PC-3 (cell line): ENCODE data around the gene STXBP6. TPM values are rescaled to one million over a fixed set of nuclear protein-coding genes. Genes with fewer than 3 reads are reported as not detected.

Experiments used
- ATAC-seq: fragments of 200-7000 bp; cut with Tn5 transposase; 2 replicates; pipeline ENCODE4 v1.9.1; 2020; ENCODE audit warnings: mild to moderate bottlenecking, moderate library complexity
- BruUV-seq: library from RNA; stranded (reverse); fragments of 400-500 nt; replicated peaks from 2 replicates; lab custom pipeline; 2021; lab: Mats Ljungman, UMichigan
- CTCF ChIA-PET: fragments of 300-600 bp; sonication (Branson Sonifier 250); formaldehyde crosslinking; loops from one replicate; lab custom pipeline; 2022; ENCODE audit warnings: antibody characterized with exemption; lab: Charles Lee
- POLR2A ChIA-PET: fragments of 300-600 bp; sonication (Branson Sonifier 250); formaldehyde crosslinking; loops from one replicate; lab custom pipeline; 2022; ENCODE audit warnings: antibody characterized with exemption; ENCODE audit not compliant: unreplicated experiment; lab: Charles Lee
- DNase-seq: peaks from one replicate; pipeline ENCODE4 v3.0.0-alpha.2; 2015
- H2AFZ ChIP-seq: fragments of 300-600 bp; sonication (generic); 2 replicates; pipeline ENCODE4 v1.6.0; 2016; ENCODE audit warnings: antibody characterized with exemption, low read length
- H3F3A ChIP-seq: fragments of 300-600 bp; sonication (generic); one replicate; pipeline ENCODE4 v1.6.0; 2017; ENCODE audit warnings: antibody characterized with exemption, low read length, control low read depth, mild to moderate bottlenecking; ENCODE audit not compliant: unreplicated experiment
- H3K27ac ChIP-seq: fragments of 300-600 bp; sonication (generic); 2 replicates; pipeline ENCODE4 v1.5.1; 2016; ENCODE audit warnings: mild to moderate bottlenecking, low read length
- H3K27me3 ChIP-seq: fragments of 300-600 bp; sonication (generic); 2 replicates; pipeline ENCODE4 v1.6.1; 2016; ENCODE audit warnings: low read length, mixed read lengths
- H3K36me3 ChIP-seq: fragments of 300-600 bp; sonication (generic); 2 replicates; pipeline ENCODE4 v1.6.1; 2016; ENCODE audit warnings: low read depth, mixed run types, low read length, mixed read lengths
- H3K4me1 ChIP-seq: fragments of 300-600 bp; sonication (generic); 2 replicates; pipeline ENCODE4 v1.5.1; 2016; ENCODE audit warnings: low read length; ENCODE audit not compliant: insufficient read depth
- H3K4me2 ChIP-seq: fragments of 300-600 bp; sonication (generic); 2 replicates; pipeline ENCODE4 v1.6.0; 2016; ENCODE audit warnings: low read length
- H3K4me3 ChIP-seq: fragments of 300-600 bp; sonication (generic); 2 replicates; pipeline ENCODE4 v1.5.1; 2016; ENCODE audit warnings: mild to moderate bottlenecking, low read length, mixed read lengths
- H3K79me2 ChIP-seq: fragments of 300-600 bp; sonication (generic); 2 replicates; pipeline ENCODE4 v1.6.1; 2017; ENCODE audit warnings: low read length, mixed read lengths
- H3K9ac ChIP-seq: fragments of 300-600 bp; sonication (generic); 2 replicates; pipeline ENCODE4 v1.6.0; 2016; ENCODE audit warnings: mild to moderate bottlenecking, low read length
- H3K9me2 ChIP-seq: fragments of 300-600 bp; sonication (generic); replicated peaks from 2 replicates; pipeline ENCODE4 v1.6.1; 2016; ENCODE audit warnings: mixed run types, low read length, mixed read lengths
- H3K9me3 ChIP-seq: fragments of 300-600 bp; sonication (generic); 2 replicates; pipeline ENCODE4 v1.6.1; 2016; ENCODE audit warnings: low read length, mixed read lengths
- H4K20me1 ChIP-seq: fragments of 300-600 bp; sonication (generic); 2 replicates; pipeline ENCODE4 v1.6.1; 2016; ENCODE audit warnings: low read length, mixed read lengths
- CTCF ChIP-seq: fragments of 300-600 bp; sonication (generic); conservative IDR thresholded peaks from 2 replicates; pipeline ENCODE4 v1.5.1; 2017; ENCODE audit warnings: antibody characterized with exemption, low read depth, mild to moderate bottlenecking, low read length
- EZH2 ChIP-seq: fragments of 300-600 bp; sonication (generic); IDR thresholded peaks from one replicate; pipeline ENCODE4 v1.6.1; 2017; ENCODE audit warnings: antibody characterized with exemption, mild to moderate bottlenecking, low read length; ENCODE audit not compliant: unreplicated experiment
- EZH2phosphoT487 ChIP-seq: fragments of 300-600 bp; sonication (generic); IDR thresholded peaks from 2 replicates; pipeline ENCODE4 v1.6.1; 2018; ENCODE audit warnings: mild to moderate bottlenecking, antibody characterized with exemption, low read length, borderline replicate concordance
- intact Hi-C: fragments of 100-400 bp; cut with micrococcal nuclease; formaldehyde crosslinking; loops from 2 replicates; pipeline ENCODE4 v1.9.0; 2023
- total RNA-seq: library from RNA; depleted of rRNA; stranded (reverse); fragments of >200 nt; gene quantifications from 2 replicates; pipeline ENCODE4 v1.2.3, GENCODE V29; 2014

STXBP6 gene
- total RNA-seq, 1 experiment from 2014 or later = 0.40 TPM

GRCh38 chr14:24783791-24784190 lies 266.2 kb downstream of the STXBP6 start:
- no peak overlapping the region for H2AFZ ChIP-seq
- DNase-seq = no peak
- H3K36me3 ChIP-seq = no peaks in the 10 kb centered on the region
- no peak for TF ChIP-seq EZH2
- TF ChIP-seq EZH2phosphoT487 = no peak
- no peak for TF ChIP-seq CTCF
- intact Hi-C loops = no loop called here
- no peak overlapping the region for H3K4me2 ChIP-seq
- no peaks in the 10 kb centered on the region for H3K9me3 ChIP-seq
- no peak for ATAC-seq
- no TSS peak for BruUV-seq
- H3F3A ChIP-seq = no peaks in the 10 kb centered on the region
- no peak overlapping the region for H3K9ac ChIP-seq
- H3K79me2 ChIP-seq = no peaks in the 10 kb centered on the region
- POLR2A ChIA-PET = no interaction called here
- CTCF ChIA-PET = no interaction called here
- H4K20me1 ChIP-seq = no peaks in the 10 kb centered on the region
- no peaks in the 10 kb centered on the region for H3K4me1 ChIP-seq
- no peak overlapping the region for H3K4me3 ChIP-seq
- no peak overlapping the region for H3K27ac ChIP-seq
- H3K27me3 ChIP-seq = no peaks in the 10 kb centered on the region
- H3K9me2 ChIP-seq = no peaks in the 10 kb centered on the region

- Histone ChIP-seq H3K9me2 (no peaks in the 10 kb centered on the region), H3K36me3 (no peaks in the 10 kb centered on the region), H3K9me3 (no peaks in the 10 kb centered on the region), H3F3A (no peaks in the 10 kb centered on the region), H3K27me3 (peaks cover 11% of the 10 kb centered on the region), H3K9ac (no peak overlapping the region), H4K20me1 (no peaks in the 10 kb centered on the region), H3K4me1 (no peaks in the 10 kb centered on the region), H3K4me2 (no peak overlapping the region), H3K4me3 (no peak overlapping the region), H2AFZ (no peak overlapping the region), H3K27ac (no peak overlapping the region), H3K79me2 (no peaks in the 10 kb centered on the region)
- DNase-seq (no peak), ATAC-seq (no peak)
- ChIA-PET POLR2A (no interaction called here), CTCF (no interaction called here)
- intact Hi-C loops = no loop called here
- TF ChIP-seq EZH2phosphoT487 (no peak), CTCF (no peak), EZH2 (no peak)
- BruUV-seq = no TSS peak
These were observed 269.7 kb downstream of the STXBP6 start for GRCh38 chr14:24780281-24780680.

- no peaks in the 10 kb centered on the region for H4K20me1 ChIP-seq
- CTCF ChIA-PET = no interaction called here
- H2AFZ ChIP-seq = no peak overlapping the region
- intact Hi-C loops = no loop called here
- TF ChIP-seq EZH2 = no peak
- no peak for TF ChIP-seq EZH2phosphoT487
- TF ChIP-seq CTCF = no peak
- no TSS peak for BruUV-seq
- POLR2A ChIA-PET = interaction anchor here (0.6 kb wide), 1 partner anchor 514 kb away, joined by 3 read pairs; no protein-coding TSS in a partner anchor
- DNase-seq (no peak), ATAC-seq (no peak)
- H3K4me3 ChIP-seq = no peak overlapping the region
- no peaks in the 10 kb centered on the region for H3K36me3 ChIP-seq
- H3K79me2 ChIP-seq = no peaks in the 10 kb centered on the region
- peaks cover 13% of the 10 kb centered on the region for H3K27me3 ChIP-seq
- H3K27ac ChIP-seq = no peak overlapping the region
- H3K4me2 ChIP-seq = no peak overlapping the region
- H3F3A ChIP-seq = no peaks in the 10 kb centered on the region
- no peaks in the 10 kb centered on the region for H3K9me3 ChIP-seq
- no peaks in the 10 kb centered on the region for H3K4me1 ChIP-seq
- no peaks in the 10 kb centered on the region for H3K9me2 ChIP-seq
- no peak overlapping the region for H3K9ac ChIP-seq
These were observed 272.3 kb downstream of the STXBP6 start for GRCh38 chr14:24777678-24778077.
